Esophagus muscularis mucosa (tissue), 4 donors: ENCODE data around the gene RNASE8. TPM values are rescaled to one million over a fixed set of nuclear protein-coding genes. Genes with fewer than 3 reads are reported as not detected.

ENCODE experiments used
- DNase-seq: peaks from one replicate; pipeline ENCODE4 v3.0.0-alpha.2; 2017; ENCODE audit errors: extremely low spot score
- H3K27ac ChIP-seq, 4 donors: fragments of 200-600 bp; sonication (generic); replicated peaks in 1 of 4; 1 replicate in 3 of 4; 2 replicates in 1 of 4; pipeline ENCODE4 v1.5.1; 2016 to 2019; ENCODE audit warnings: mild to moderate bottlenecking in 1 of 4
- H3K27me3 ChIP-seq, 4 donors: fragments of 200-600 bp; sonication (generic); one replicate each; pipeline versions ENCODE4 v1.5.1 to v1.6.0; 2016 to 2019
- H3K36me3 ChIP-seq, 4 donors: fragments of 200-600 bp; sonication (generic); one replicate each; pipeline ENCODE4 v1.5.1; 2016 to 2019
- H3K4me1 ChIP-seq, 4 donors: fragments of 200-600 bp; sonication (generic); one replicate each; pipeline ENCODE4 v1.5.1; 2016 to 2019
- H3K4me3 ChIP-seq, 4 donors: fragments of 200-600 bp; sonication (generic); 1 replicate in 2 of 4; 2 replicates in 2 of 4; pipeline ENCODE4 v1.5.1; 2016 to 2019; ENCODE audit warnings: mild to moderate bottlenecking in 4 of 4, moderate library complexity in 1 of 4
- H3K9me3 ChIP-seq, 4 donors: fragments of 200-600 bp; sonication (generic); 1 replicate in 3 of 4; 2 replicates in 1 of 4; pipeline ENCODE4 v1.5.1; 2016 to 2019
- CTCF ChIP-seq, 3 experiments: fragments of 200-600 bp in 2 of 3; fragments of 450-650 bp in 1 of 3; sonication (generic) in 2 of 3; IDR thresholded peaks; one replicate each; pipeline ENCODE4 v1.5.1; 2017 to 2019; ENCODE audit warnings: antibody characterized with exemption in 3 of 3, mild to moderate bottlenecking in 2 of 3, moderate library complexity in 1 of 3
- EP300 ChIP-seq: sonication (generic); formaldehyde crosslinking; IDR thresholded peaks from one replicate; pipeline ENCODE4 v1.6.1; 2017; ENCODE audit warnings: antibody characterized with exemption
- POLR2A ChIP-seq: fragments of 450-650 bp; IDR thresholded peaks from one replicate; pipeline ENCODE4 v1.6.1; 2017; ENCODE audit warnings: antibody characterized with exemption, moderate library complexity, mild to moderate bottlenecking, low read depth
- POLR2AphosphoS5 ChIP-seq, 2 donors: sonication (generic); formaldehyde crosslinking; IDR thresholded peaks; one replicate each; pipeline ENCODE4 v1.6.1; 2017; ENCODE audit warnings: antibody characterized with exemption in 2 of 2
- WGBS: methylation state at CpG from one replicate; pipeline ENCODE4 v1.1.5; 2018; 5-methylcytosine and 5-hydroxymethylcytosine counted together
- intact Hi-C: fragments of 100-400 bp; cut with DNase I; formaldehyde crosslinking; loops from one replicate; pipeline ENCODE4 v1.15.1; 2023
- total RNA-seq, 4 donors: library from RNA; depleted of rRNA; stranded (reverse); fragments of >200 nt; gene quantifications; one replicate each; pipeline versions ENCODE4 v1.1.0 to v1.2.1, GENCODE V29; 2016

RNASE8 gene
- total RNA-seq, 4 donors from 2014 or later = not detected

GRCh38 chr14:21093018-21093417 is 35.4 kb downstream of the RNASE8 start:
- peak overlapping the region in 2 of 4 donors; percentile 11 to 28 for H3K27ac ChIP-seq
- no peak for DNase-seq

GRCh38 chr14:21093769-21094681 is 36.4 kb downstream of the RNASE8 start:
- Histone ChIP-seq H3K27me3 (no peaks in the 10 kb centered on the region), H3K4me1 (peaks cover 18 to 72% (median 62%) of the 10 kb centered on the region in 4 donors), H3K9me3 (no peaks in the 10 kb centered on the region), H3K4me3 (no peak overlapping the region), H3K27ac (peak overlapping the region in 2 of 4 donors; percentile 97 to 98), H3K36me3 (peaks cover 29 to 43% (median 37%) of the 10 kb centered on the region in 4 donors)
- TF ChIP-seq CTCF (IDR thresholded peaks at IDR 0.05) (no peak), POLR2AphosphoS5 (IDR thresholded peaks at IDR 0.05) (no peak), EP300 (no peak), POLR2A (no peak)
- DNase-seq = no peak
- 53% methylated on average over 7 of the region's 7 CpGs for WGBS
- intact Hi-C loops = loop anchor here (2.0 to 10.0 kb wide), 3 partner anchors 23 to 171 kb away; partner anchors contain the start of genes ARHGEF40 and HNRNPC

More at GRCh38 chr14:21093018-21093417, 35.4 kb downstream of the RNASE8 start:
- 74% methylated on average over 23 of the region's 36 CpGs for WGBS
- intact Hi-C loops = loop anchor here (2.0 to 10.0 kb wide), 3 partner anchors 22 to 172 kb away; partner anchors contain the start of genes ARHGEF40 and HNRNPC
- H3K27me3 ChIP-seq = no peaks in the 10 kb centered on the region
- TF ChIP-seq EP300 (no peak), CTCF (IDR thresholded peaks at IDR 0.05) (no peak), POLR2A (no peak), POLR2AphosphoS5 (IDR thresholded peaks at IDR 0.05) (no peak)
- peaks cover 32 to 53% (median 42%) of the 10 kb centered on the region in 4 donors for H3K36me3 ChIP-seq
- H3K4me1 ChIP-seq = peaks cover 16 to 70% (median 59%) of the 10 kb centered on the region in 4 donors
- H3K4me3 ChIP-seq = no peak overlapping the region
- H3K9me3 ChIP-seq = no peaks in the 10 kb centered on the region

GRCh38 chr14:21095430-21096205 is 38.0 kb downstream of the RNASE8 start:
- 44% methylated on average over 6 of the region's 6 CpGs for WGBS
- Histone ChIP-seq H3K4me3 (no peak overlapping the region), H3K27me3 (no peaks in the 10 kb centered on the region), H3K27ac (peak overlapping the region; percentile 97 to 98 (median 97)), H3K9me3 (no peaks in the 10 kb centered on the region), H3K4me1 (peaks cover 27 to 79% (median 69%) of the 10 kb centered on the region in 4 donors), H3K36me3 (peaks cover 19 to 28% (median 27%) of the 10 kb centered on the region in 4 donors)
- no peak for DNase-seq
- intact Hi-C loops = loop anchor here (10.0 kb wide), 1 partner anchor 169 kb away; the partner anchor contains the start of gene HNRNPC
- TF ChIP-seq CTCF (IDR thresholded peaks at IDR 0.05) (no peak), POLR2A (no peak), POLR2AphosphoS5 (IDR thresholded peaks at IDR 0.05) (no peak), EP300 (no peak)

- Histone ChIP-seq H3K27me3 (no peaks in the 10 kb centered on the region), H3K4me3 (no peak overlapping the region), H3K9me3 (no peaks in the 10 kb centered on the region), H3K4me1 (peaks cover 27 to 79% (median 68%) of the 10 kb centered on the region in 4 donors), H3K36me3 (peaks cover 12 to 20% (median 19%) of the 10 kb centered on the region in 4 donors), H3K27ac (peak overlapping the region; percentile 97 to 98 (median 97))
- no peak for DNase-seq
- intact Hi-C loops = loop anchor here (10.0 kb wide), 1 partner anchor 168 kb away; the partner anchor contains the start of gene HNRNPC
- TF ChIP-seq POLR2A (no peak), EP300 (no peak), CTCF (IDR thresholded peaks at IDR 0.05) (no peak), POLR2AphosphoS5 (IDR thresholded peaks at IDR 0.05) (no peak)
- WGBS = 60% methylated on average over 3 of the region's 3 CpGs
These were observed 38.8 kb downstream of the RNASE8 start for GRCh38 chr14:21096438-21096837.
